ENCODE results near the gene TNRC6A. TPM values are rescaled to one million over a fixed set of nuclear protein-coding genes. Genes with fewer than 3 reads are reported as not detected.

Gene TNRC6A
- total and polyA plus RNA-seq, 9 of the 15 experiments (the other 6 are each of a cell fraction or from before 2014, with no cell fraction given): 3.4 to 32.1 (median 26.6) TPM

GRCh38 chr16:24838554-24839266 lies 109.3 kb downstream of the TNRC6A start (continued):
- TF ChIP-seq ETS1 (conservative IDR thresholded peaks at IDR 0.05; ENCODE audit: control insufficient read depth, low read depth, low read length): no peak
- TF ChIP-seq ZFPM2 (CRISPR knock-in tag; IDR thresholded peaks at IDR 0.05): no peak
- TF ChIP-seq ZNF431 (CRISPR knock-in tag; IDR thresholded peaks at IDR 0.05): no peak
- TF ChIP-seq POLR2A (conservative IDR thresholded peaks at IDR 0.05): no peak
- no peak for TF ChIP-seq ZNF280B (CRISPR knock-in tag; IDR thresholded peaks at IDR 0.05)
- no peak for TF ChIP-seq BCL6 (CRISPR knock-in tag; IDR thresholded peaks at IDR 0.05)
- TF ChIP-seq TAF9B (IDR thresholded peaks at IDR 0.05; ENCODE audit: partially characterized antibody): peak; percentile 39
- TF ChIP-seq HDAC8 (tag; IDR thresholded peaks at IDR 0.05): no peak
- TF ChIP-seq USF1 (CRISPR knock-in tag; IDR thresholded peaks at IDR 0.05): no peak
- no peak for TF ChIP-seq SNRNP70 (optimal IDR thresholded peaks at IDR 0.05; ENCODE audit: low read depth, low read length)
- TF ChIP-seq NCOA2 (IDR thresholded peaks at IDR 0.05; ENCODE audit: partially characterized antibody in 2 of 2): no peak
- TF ChIP-seq U2AF1 (optimal IDR thresholded peaks at IDR 0.05; ENCODE audit: low read depth, low read length): no peak
- TF ChIP-seq HNRNPL (IDR thresholded peaks at IDR 0.05; ENCODE audit: low read depth, low read length): no peak
- no peak for TF ChIP-seq ZNF3 (CRISPR knock-in tag; IDR thresholded peaks at IDR 0.05)
- TF ChIP-seq VEZF1 (CRISPR knock-in tag; IDR thresholded peaks at IDR 0.05): no peak
- TF ChIP-seq MAFF (IDR thresholded peaks at IDR 0.05; ENCODE audit: low read length): peak; percentile 99
- TF ChIP-seq MCM5 (IDR thresholded peaks at IDR 0.05; ENCODE audit: low read depth): no peak
- TF ChIP-seq ZNF57 (CRISPR knock-in tag; IDR thresholded peaks at IDR 0.05): no peak
- TF ChIP-seq RBBP5 (IDR thresholded peaks at IDR 0.05; ENCODE audit: borderline replicate concordance, insufficient read depth, low read length, poor library complexity, severe bottlenecking): peak; percentile 56
- no peak for TF ChIP-seq LARP7 (IDR thresholded peaks at IDR 0.05)
- no peak for TF ChIP-seq POU5F1 (IDR thresholded peaks at IDR 0.05; ENCODE audit: borderline replicate concordance, low read depth, low read length, partially characterized antibody)
- TF ChIP-seq TRIM24 (IDR thresholded peaks at IDR 0.05): peak; percentile 91 to 92
- no peak for TF ChIP-seq ZNF75A (CRISPR knock-in tag; IDR thresholded peaks at IDR 0.05)
- no peak for TF ChIP-seq TCF7L2 (IDR thresholded peaks at IDR 0.05; ENCODE audit: low read depth, low read length)
- peak; percentile 83 for TF ChIP-seq ATF7 (IDR thresholded peaks at IDR 0.05)
- no peak for TF ChIP-seq ZNF274 (IDR thresholded peaks at IDR 0.05; ENCODE audit: borderline replicate concordance, low read depth, low read length)
